ENCODE data around the gene SPRY2.

Gene SPRY2

DNA sequence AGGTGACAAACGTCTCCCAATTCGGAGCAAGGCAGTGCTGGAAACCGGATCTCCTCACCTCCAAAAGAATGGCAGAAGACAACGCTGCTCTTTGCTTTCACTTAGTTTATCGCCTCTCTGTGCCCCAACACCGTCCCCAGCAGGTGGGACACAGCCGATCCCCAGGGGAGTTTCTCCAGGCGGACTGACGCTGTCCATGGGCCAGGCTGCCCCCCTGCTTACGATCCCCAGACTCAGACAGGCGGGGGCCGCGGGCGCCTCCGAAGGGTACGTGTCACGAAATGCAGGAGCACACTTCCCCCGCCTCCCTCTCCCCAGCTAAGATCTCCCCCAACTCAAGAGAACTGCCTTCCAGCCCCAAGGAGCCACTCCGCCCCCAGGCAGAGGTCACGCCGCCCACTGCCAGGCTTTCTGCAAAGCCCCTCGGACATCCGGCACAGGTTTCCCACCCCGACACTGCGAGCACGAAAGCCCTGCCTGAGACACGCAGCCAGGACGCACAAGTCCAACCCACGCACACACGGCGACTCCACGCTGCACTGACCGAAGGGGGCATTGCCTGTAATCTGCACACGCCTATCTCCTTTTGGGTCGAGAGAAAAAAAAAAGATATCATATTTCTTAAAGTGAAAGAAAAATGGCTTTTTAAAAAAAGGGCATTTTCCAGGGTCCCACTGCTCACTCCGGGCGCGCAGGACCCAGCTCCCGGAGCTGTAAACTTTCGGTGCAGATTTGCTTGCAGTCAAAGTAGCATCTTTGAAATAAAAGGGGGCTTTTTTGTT, 2.0 kb downstream of the SPRY2 start:
- Histone ChIP-seq H3K4me3 (ENCODE audit: low read length in 2 of 2) (peak overlapping the region; percentile 44 to 93), H3K27ac (ENCODE audit: low read length) (peak overlapping the region; percentile 87), H3K27me3 (ENCODE audit: control insufficient read depth in 1 of 2, insufficient read depth in 2 of 2, low read length in 2 of 2) (no peaks in the 10 kb centered on the region), H3K9me3 (ENCODE audit: control insufficient read depth in 2 of 2, low read length in 2 of 2) (no peaks in the 10 kb centered on the region), H3K36me3 (ENCODE audit: control insufficient read depth in 2 of 2, insufficient read depth in 2 of 2, low read length in 2 of 2) (peaks cover 7 to 10% of the 10 kb centered on the region in 2 donors), H3K9ac (ENCODE audit: low read length in 2 of 2) (peak overlapping the region; percentile 78 to 89), H3K4me1 (ENCODE audit: control insufficient read depth, insufficient read depth, low read length) (peaks cover 12% of the 10 kb centered on the region)

DNA sequence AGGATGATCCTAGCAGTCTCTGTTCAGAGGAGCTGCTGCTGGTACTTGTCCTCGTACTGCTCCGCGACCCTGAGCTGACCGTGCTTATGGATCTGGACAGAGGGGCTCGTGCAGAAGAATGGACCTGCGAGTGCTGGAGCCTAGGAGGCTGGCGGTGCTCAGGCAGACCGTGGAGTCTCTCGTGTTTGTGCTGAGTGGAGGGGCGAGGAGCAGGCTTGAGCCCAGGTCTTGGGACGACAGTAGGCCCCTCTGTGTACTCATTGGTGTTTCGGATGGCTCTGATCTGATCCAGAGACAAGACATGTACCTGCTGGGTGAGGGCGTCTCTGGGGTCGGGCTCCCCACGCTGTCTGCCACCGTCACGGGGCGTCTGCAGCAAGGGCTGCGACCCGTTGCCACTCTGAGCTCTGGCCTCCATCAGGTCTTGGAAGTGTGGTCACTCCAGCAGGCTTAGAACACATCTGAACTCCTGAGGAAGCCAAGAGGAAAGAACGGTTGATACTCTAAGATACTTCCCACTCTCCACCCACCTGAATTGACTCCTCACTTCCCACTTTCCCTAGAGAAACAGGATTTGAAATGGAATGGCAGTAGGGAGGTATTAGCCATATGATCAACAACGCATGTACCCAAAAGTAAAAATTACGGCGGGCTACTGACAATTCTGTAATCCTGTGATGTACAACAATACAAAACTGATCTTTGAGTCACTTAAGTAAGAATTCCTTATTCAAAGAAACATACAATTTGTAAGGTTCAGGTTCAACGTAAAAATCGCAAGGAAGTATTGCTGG, 3.4 kb downstream of the SPRY2 start:
- Histone ChIP-seq H3K9me3 (ENCODE audit: control insufficient read depth in 2 of 2, low read length in 2 of 2) (no peaks in the 10 kb centered on the region), H3K9ac (ENCODE audit: low read length in 2 of 2) (peak overlapping the region; percentile 36 to 78), H3K27me3 (ENCODE audit: control insufficient read depth in 1 of 2, insufficient read depth in 2 of 2, low read length in 2 of 2) (no peaks in the 10 kb centered on the region), H3K4me3 (ENCODE audit: low read length in 2 of 2) (peak overlapping the region; percentile 4 to 93), H3K36me3 (ENCODE audit: control insufficient read depth in 2 of 2, insufficient read depth in 2 of 2, low read length in 2 of 2) (peaks cover 7 to 10% of the 10 kb centered on the region in 2 donors), H3K4me1 (ENCODE audit: control insufficient read depth, insufficient read depth, low read length) (peaks cover 9% of the 10 kb centered on the region), H3K27ac (ENCODE audit: low read length) (peak overlapping the region; percentile 18)

DNA sequence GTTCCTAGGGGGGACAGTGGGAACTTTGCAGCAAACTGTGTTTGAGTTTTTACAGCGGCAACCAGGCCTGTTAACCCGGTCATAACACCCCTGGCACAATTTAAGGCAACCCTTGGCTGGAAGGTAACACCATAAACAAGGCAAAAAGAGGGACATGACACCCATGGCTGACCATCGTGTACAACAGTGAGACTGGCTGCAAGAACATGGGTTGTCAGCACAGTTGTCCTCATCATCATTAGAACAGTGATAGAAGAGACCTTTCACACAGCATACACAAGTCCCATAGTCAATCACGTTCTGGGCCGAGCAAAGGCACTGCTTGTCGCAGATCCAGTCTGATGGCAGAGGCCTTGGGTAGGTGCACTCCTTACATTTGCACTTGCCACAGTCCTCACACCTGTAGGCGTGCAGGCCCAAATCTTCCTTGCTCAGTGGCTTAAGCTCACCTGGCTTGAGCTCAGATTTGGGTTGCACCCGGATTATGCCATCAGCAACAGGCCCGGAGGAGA, 4.1 kb downstream of the SPRY2 start:
- H3K36me3 ChIP-seq (ENCODE audit: control insufficient read depth in 2 of 2, insufficient read depth in 2 of 2, low read length in 2 of 2): peaks cover 7 to 10% of the 10 kb centered on the region in 2 donors
- H3K4me1 ChIP-seq (ENCODE audit: control insufficient read depth, insufficient read depth, low read length): peaks cover 9% of the 10 kb centered on the region
- peak overlapping the region in 1 of 2 donors; percentile 36 for H3K9ac ChIP-seq (ENCODE audit: low read length in 2 of 2)
- peak overlapping the region; percentile 18 for H3K27ac ChIP-seq (ENCODE audit: low read length)
- peak overlapping the region; percentile 4 to 93 for H3K4me3 ChIP-seq (ENCODE audit: low read length in 2 of 2)
- no peaks in the 10 kb centered on the region for H3K27me3 ChIP-seq (ENCODE audit: control insufficient read depth in 1 of 2, insufficient read depth in 2 of 2, low read length in 2 of 2)
- no peaks in the 10 kb centered on the region for H3K9me3 ChIP-seq (ENCODE audit: control insufficient read depth in 2 of 2, low read length in 2 of 2)

DNA sequence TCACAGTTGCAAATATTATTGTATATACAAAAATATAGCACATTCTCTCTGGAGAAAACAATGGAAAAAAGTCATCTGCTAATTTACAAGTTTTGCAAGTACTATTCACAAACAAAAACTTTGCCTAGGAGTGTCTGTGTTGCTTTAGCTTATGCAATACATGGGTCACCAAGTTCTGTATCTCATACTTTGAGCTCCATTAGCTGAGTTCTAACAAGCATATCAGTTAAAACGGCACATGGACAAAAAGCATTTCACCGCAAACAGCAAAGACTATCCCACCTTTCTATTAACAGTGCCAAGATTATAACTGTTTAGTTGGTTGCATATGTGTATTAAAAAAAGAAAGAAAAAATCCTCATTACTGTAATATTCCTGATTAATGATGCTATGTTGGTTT, 4.6 kb downstream of the SPRY2 start:
- H3K27ac ChIP-seq (ENCODE audit: low read length): no peak overlapping the region
- peak overlapping the region; percentile 4 to 93 for H3K4me3 ChIP-seq (ENCODE audit: low read length in 2 of 2)

DNA sequence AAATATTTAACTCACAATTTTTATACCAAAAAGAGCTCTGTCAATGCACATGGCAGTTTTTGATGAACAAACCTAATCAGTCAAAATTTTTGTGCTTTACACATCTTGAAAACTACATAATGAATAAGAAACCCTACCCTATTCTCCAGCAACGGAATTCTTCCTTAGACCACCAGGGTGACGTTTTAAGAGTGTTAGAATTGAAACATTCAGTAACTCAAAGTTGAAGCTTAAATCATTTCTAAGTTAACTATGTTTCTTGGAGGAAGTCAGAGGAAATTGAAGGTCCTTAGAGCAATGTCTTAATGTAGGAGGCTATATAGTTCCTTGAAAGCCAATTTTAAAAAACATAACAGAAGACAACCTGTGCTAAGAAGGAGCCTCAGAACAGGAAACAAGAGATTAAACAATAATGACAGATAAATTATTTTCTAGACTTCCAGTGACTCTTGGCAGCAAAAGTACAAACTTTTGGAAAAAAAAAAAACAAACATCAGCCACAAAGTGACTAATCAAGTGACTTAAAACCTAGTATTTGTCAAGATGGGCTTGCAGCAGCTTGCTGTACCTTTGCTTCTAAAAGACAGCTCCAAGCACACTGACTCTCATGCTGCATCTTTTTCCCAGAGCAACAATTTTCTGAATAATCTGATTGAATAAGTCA, 6.2 kb downstream of the SPRY2 start:
- Histone ChIP-seq H3K36me3 (ENCODE audit: control insufficient read depth in 2 of 2, insufficient read depth in 2 of 2, low read length in 2 of 2) (peaks cover 10% of the 10 kb centered on the region in 2 donors), H3K4me3 (ENCODE audit: low read length in 2 of 2) (no peak overlapping the region), H3K9me3 (ENCODE audit: control insufficient read depth in 2 of 2, low read length in 2 of 2) (no peaks in the 10 kb centered on the region), H3K9ac (ENCODE audit: low read length in 2 of 2) (no peak overlapping the region), H3K4me1 (ENCODE audit: control insufficient read depth, insufficient read depth, low read length) (peaks cover 5% of the 10 kb centered on the region), H3K27ac (ENCODE audit: low read length) (no peak overlapping the region), H3K27me3 (ENCODE audit: control insufficient read depth in 1 of 2, insufficient read depth in 2 of 2, low read length in 2 of 2) (no peaks in the 10 kb centered on the region)

More for the DNA sequence above, 4.6 kb downstream of the SPRY2 start:
- Histone ChIP-seq H3K9ac (ENCODE audit: low read length in 2 of 2) (peak overlapping the region in 1 of 2 donors; percentile 13), H3K9me3 (ENCODE audit: control insufficient read depth in 2 of 2, low read length in 2 of 2) (no peaks in the 10 kb centered on the region), H3K36me3 (ENCODE audit: control insufficient read depth in 2 of 2, insufficient read depth in 2 of 2, low read length in 2 of 2) (peaks cover 10% of the 10 kb centered on the region in 2 donors), H3K4me1 (ENCODE audit: control insufficient read depth, insufficient read depth, low read length) (peaks cover 9% of the 10 kb centered on the region), H3K27me3 (ENCODE audit: control insufficient read depth in 1 of 2, insufficient read depth in 2 of 2, low read length in 2 of 2) (no peaks in the 10 kb centered on the region)

DNA sequence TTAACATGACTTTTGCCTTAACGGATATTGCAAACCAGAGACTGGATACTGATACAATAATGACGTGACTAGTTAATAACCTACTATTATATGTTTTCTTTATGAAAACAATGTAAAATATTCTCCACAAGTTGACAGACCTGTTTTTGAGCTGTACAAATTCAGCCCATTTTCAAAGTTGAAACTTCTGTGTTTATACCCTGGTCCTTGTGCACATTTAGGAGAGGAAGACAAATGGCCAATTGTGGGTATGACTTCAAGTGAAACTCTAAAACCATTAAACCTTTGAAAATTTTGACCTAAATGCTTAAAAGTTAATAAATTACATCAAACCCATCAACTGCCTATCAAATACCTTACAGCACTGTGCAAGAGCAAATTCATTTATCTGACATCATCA, 8.9 kb downstream of the SPRY2 start:
- H3K27ac ChIP-seq (ENCODE audit: low read length): no peak overlapping the region
- H3K9ac ChIP-seq (ENCODE audit: low read length in 2 of 2): no peak overlapping the region
- H3K4me3 ChIP-seq (ENCODE audit: low read length in 2 of 2): no peak overlapping the region
- H3K9me3 ChIP-seq (ENCODE audit: control insufficient read depth in 2 of 2, low read length in 2 of 2): no peaks in the 10 kb centered on the region
- peaks cover 1% of the 10 kb centered on the region for H3K4me1 ChIP-seq (ENCODE audit: control insufficient read depth, insufficient read depth, low read length)
- no peaks in the 10 kb centered on the region for H3K27me3 ChIP-seq (ENCODE audit: control insufficient read depth in 1 of 2, insufficient read depth in 2 of 2, low read length in 2 of 2)
- peaks cover 5 to 7% of the 10 kb centered on the region in 2 donors for H3K36me3 ChIP-seq (ENCODE audit: control insufficient read depth in 2 of 2, insufficient read depth in 2 of 2, low read length in 2 of 2)

DNA sequence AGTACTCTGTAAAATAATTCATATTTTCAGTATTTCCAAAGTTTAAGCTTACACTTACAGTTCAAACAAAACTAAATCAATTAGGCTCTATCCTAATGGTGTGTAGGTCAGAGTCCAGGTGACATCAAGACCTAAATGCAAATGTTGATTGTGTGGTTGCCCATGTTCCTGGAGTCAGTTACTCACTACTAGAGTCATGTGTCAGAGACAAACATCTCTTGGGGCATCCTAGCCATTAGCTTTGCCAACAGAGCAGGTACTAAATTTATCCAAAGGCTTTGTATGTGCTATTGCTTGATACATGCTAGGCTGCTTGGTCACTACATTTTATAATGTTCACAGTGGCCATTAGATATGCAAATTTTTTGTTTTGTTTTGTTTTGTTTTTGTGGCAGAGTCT, 11.7 kb downstream of the SPRY2 start:
- Histone ChIP-seq H3K9ac (ENCODE audit: low read length in 2 of 2) (no peak overlapping the region), H3K36me3 (ENCODE audit: control insufficient read depth in 2 of 2, insufficient read depth in 2 of 2, low read length in 2 of 2) (peaks cover 0 to 3% of the 10 kb centered on the region in 2 donors), H3K4me1 (ENCODE audit: control insufficient read depth, insufficient read depth, low read length) (no peaks in the 10 kb centered on the region), H3K4me3 (ENCODE audit: low read length in 2 of 2) (no peak overlapping the region), H3K27me3 (ENCODE audit: control insufficient read depth in 1 of 2, insufficient read depth in 2 of 2, low read length in 2 of 2) (no peaks in the 10 kb centered on the region), H3K9me3 (ENCODE audit: control insufficient read depth in 2 of 2, low read length in 2 of 2) (no peaks in the 10 kb centered on the region), H3K27ac (ENCODE audit: low read length) (no peak overlapping the region)

DNA sequence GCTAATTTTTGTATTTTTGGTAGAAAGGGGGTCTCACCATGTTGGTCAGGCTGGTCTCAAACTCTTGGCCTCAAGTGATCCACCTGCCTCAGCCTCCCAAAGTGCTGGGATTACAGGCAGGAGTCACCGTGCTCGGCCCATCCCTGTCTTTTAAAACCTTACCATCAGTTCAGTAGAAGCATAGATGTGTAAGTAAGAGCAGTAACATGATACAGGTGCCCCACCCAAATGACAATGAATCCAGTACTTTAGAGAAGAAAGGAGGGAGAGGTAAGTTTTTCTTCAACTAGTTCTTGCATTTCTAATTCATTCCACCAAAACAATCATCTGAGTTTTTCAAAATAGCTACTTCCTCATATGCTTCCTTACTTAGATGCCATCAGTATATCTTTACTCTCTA, 21.9 kb downstream of the SPRY2 start:
- H3K9me3 ChIP-seq (ENCODE audit: control insufficient read depth in 2 of 2, low read length in 2 of 2): peaks cover 0 to 3% of the 10 kb centered on the region in 2 donors
- H3K4me3 ChIP-seq (ENCODE audit: low read length in 2 of 2): no peak overlapping the region
- H3K9ac ChIP-seq (ENCODE audit: low read length in 2 of 2): no peak overlapping the region
- no peaks in the 10 kb centered on the region for H3K36me3 ChIP-seq (ENCODE audit: control insufficient read depth in 2 of 2, insufficient read depth in 2 of 2, low read length in 2 of 2)
- no peaks in the 10 kb centered on the region for H3K27me3 ChIP-seq (ENCODE audit: control insufficient read depth in 1 of 2, insufficient read depth in 2 of 2, low read length in 2 of 2)
- no peak overlapping the region for H3K27ac ChIP-seq (ENCODE audit: low read length)
- no peaks in the 10 kb centered on the region for H3K4me1 ChIP-seq (ENCODE audit: control insufficient read depth, insufficient read depth, low read length)

DNA sequence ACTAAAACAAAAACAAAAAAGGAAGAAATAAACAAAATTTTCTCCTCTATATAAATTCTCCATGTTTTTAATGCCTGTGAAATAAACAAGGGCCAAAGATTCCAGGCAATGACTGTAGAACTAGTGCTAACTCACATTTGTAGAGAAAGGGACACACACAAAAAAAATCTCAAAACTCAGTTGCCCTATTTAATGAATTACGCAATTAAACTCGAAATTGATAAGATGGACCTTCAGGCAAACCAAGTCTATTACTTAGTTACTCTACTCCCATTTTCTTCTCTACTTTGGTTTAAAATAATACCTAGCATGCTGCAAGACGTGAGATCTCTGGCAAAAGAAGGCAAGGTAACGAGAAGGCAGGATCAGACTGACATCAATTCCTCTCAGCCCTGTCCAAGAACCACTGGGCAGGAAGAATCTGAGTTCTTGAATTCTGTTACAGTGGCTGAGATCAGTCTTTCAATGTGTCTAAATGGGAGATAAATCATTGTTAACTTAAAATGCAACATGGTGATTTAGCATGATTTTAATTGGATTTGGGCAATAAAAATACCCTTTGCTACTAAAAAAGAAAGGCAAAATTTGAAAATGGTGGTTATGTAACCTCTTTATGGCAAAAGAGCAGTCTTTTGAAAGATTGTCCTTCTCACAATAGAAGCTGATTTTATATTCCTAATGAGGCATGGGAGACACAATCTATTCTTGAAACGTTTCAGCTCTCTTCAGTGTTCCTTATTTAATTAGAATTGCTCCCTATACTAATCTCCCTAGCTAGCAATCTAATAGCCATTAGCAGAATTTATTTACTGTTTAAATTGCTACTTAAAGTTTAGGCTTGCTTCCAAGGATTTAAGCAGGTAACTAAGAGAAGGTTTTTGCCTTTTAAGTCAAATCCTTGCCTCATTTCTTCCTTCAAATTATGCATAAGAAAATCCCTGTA, 25.9 kb downstream of the SPRY2 start:
- Histone ChIP-seq H3K9me3 (ENCODE audit: control insufficient read depth in 2 of 2, low read length in 2 of 2) (peaks cover 0 to 3% of the 10 kb centered on the region in 2 donors), H3K27me3 (ENCODE audit: control insufficient read depth in 1 of 2, insufficient read depth in 2 of 2, low read length in 2 of 2) (no peaks in the 10 kb centered on the region), H3K27ac (ENCODE audit: low read length) (no peak overlapping the region), H3K4me1 (ENCODE audit: control insufficient read depth, insufficient read depth, low read length) (no peaks in the 10 kb centered on the region), H3K4me3 (ENCODE audit: low read length in 2 of 2) (no peak overlapping the region), H3K36me3 (ENCODE audit: control insufficient read depth in 2 of 2, insufficient read depth in 2 of 2, low read length in 2 of 2) (no peaks in the 10 kb centered on the region), H3K9ac (ENCODE audit: low read length in 2 of 2) (no peak overlapping the region)
